Left ventricle myocardium inferior (tissue), 1 donor: ENCODE measurements around the gene THOC3. TPM values are rescaled to one million over a fixed set of nuclear protein-coding genes. Genes with fewer than 3 reads are reported as not detected.
"Not testable (repeated sequence)": the region's sequence is repeated elsewhere in the genome, so short reads cannot be mapped to it uniquely, and the experiment has no call there.

ENCODE experiments used
- DNase-seq: peaks from one replicate; pipeline ENCODE4 v3.0.0-alpha.2; 2020
- H3K27ac ChIP-seq: fragments of 200-600 bp; replicated peaks from 2 replicates; pipeline ENCODE4 v1.8.0; 2021
- H3K27me3 ChIP-seq: fragments of 200-600 bp; 2 replicates; pipeline ENCODE4 v1.8.0; 2021; ENCODE audit warnings: low read depth
- H3K36me3 ChIP-seq: fragments of 200-600 bp; 2 replicates; pipeline ENCODE4 v1.8.0; 2021
- H3K4me1 ChIP-seq: fragments of 200-600 bp; 2 replicates; pipeline ENCODE4 v1.8.0; 2021
- H3K4me3 ChIP-seq: fragments of 200-600 bp; 2 replicates; pipeline ENCODE4 v1.8.0; 2021; ENCODE audit warnings: mild to moderate bottlenecking, moderate library complexity
- H3K9me3 ChIP-seq: fragments of 200-600 bp; replicated peaks from 2 replicates; pipeline ENCODE4 v1.8.0; 2021
- intact Hi-C: fragments of 100-400 bp; cut with micrococcal nuclease; formaldehyde crosslinking; loops from one replicate; pipeline ENCODE4 v1.11.0; 2022
- total RNA-seq: library from RNA; stranded (reverse); fragmentation: NEBNext Ultra II Directional; extraction: Animal tissue kit (Norgen Biotek cat#: 25700); gene quantifications from one replicate; pipeline ENCODE4 v1.2.1, GENCODE V29; 2021
- donor health status: DM: no; HTN: yes; CAD: no; lungs with severe emphysema.

THOC3 gene
- total RNA-seq, 1 donor from 2014 or later: 9.7 TPM

- H3K27ac ChIP-seq, DNase-seq, H3K4me1 ChIP-seq, H3K4me3 ChIP-seq, intact Hi-C loops, H3K27me3 ChIP-seq, H3K36me3 ChIP-seq, H3K9me3 ChIP-seq: not testable (repeated sequence)
Measured at GRCh38 chr5:175962329-175962728, 5.8 kb downstream of the THOC3 start.

DNA sequence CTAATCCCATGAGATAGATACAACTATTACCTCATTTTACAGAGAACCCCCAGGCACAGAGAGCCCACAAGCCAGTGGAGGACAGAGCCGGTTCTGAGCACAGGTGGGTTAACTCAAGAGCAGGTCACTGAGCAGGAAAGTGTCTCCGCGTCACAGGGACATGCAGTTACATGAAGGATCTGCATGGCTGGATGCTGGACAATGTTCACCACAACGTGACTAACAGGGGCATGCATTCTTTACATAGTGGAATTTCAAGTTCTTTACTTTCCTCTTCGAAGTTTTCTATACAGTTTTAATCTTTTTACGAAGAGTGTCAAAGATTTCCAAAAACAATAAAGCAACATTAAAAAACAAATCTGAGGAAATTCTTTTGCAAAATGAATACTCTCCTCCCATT lies 7.9 kb downstream of the THOC3 start:
- H3K4me3 ChIP-seq, DNase-seq, H3K4me1 ChIP-seq, H3K9me3 ChIP-seq, intact Hi-C loops, H3K27me3 ChIP-seq, H3K36me3 ChIP-seq, H3K27ac ChIP-seq: not testable (repeated sequence)

GRCh38 chr5:175958515-175958914 lies 9.6 kb downstream of the THOC3 start:
- DNase-seq, intact Hi-C loops: not testable (repeated sequence)

DNA sequence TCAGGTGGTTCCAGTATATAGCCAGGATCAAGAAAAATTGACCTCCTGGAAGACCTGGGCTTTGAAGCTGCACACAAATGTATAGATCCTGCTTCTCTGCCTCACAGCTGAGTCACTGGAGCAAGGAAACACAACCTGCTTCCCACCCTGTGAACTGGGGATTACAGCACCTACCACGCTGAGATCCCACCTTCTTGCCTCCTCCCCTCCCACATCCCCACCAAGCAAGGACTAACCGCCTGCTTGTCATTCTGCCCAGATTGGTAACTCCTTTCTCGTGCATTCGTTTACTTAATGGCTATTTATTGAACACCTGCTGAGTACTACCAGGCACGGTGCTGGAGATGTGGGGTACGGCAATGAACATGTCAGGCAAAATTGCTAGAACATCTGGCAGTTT lies 14.0 kb downstream of the THOC3 start:
- H3K4me1 ChIP-seq, H3K27me3 ChIP-seq, H3K4me3 ChIP-seq, DNase-seq, H3K36me3 ChIP-seq, intact Hi-C loops, H3K9me3 ChIP-seq, H3K27ac ChIP-seq: not testable (repeated sequence)

More at GRCh38 chr5:175958515-175958914, 9.6 kb downstream of the THOC3 start:
- not testable (repeated sequence) for H3K27ac ChIP-seq, H3K9me3 ChIP-seq, H3K4me3 ChIP-seq, H3K36me3 ChIP-seq, H3K4me1 ChIP-seq, H3K27me3 ChIP-seq

DNA sequence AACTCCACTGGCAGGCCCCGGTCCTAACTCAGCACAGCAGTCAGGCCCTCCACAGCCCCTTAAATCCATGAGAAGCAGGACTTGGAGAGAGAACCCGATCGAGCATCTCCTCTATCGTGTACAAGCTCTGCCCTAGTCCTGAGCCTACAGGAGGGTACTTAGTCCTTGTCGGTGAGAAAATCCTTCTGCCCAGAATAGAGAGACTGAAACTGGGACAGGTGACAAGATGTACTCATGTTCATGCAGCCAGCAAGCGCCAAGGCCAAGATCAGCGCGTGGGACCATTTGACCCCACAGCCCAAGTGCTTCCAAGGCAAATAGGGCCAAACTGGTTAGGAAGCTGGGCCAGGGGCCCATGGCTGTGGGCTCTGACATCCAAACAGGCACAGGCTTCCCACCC lies 15.3 kb downstream of the THOC3 start:
- H3K9me3 ChIP-seq, H3K4me3 ChIP-seq, H3K27ac ChIP-seq, H3K27me3 ChIP-seq, intact Hi-C loops, H3K4me1 ChIP-seq, H3K36me3 ChIP-seq, DNase-seq: not testable (repeated sequence)

DNA sequence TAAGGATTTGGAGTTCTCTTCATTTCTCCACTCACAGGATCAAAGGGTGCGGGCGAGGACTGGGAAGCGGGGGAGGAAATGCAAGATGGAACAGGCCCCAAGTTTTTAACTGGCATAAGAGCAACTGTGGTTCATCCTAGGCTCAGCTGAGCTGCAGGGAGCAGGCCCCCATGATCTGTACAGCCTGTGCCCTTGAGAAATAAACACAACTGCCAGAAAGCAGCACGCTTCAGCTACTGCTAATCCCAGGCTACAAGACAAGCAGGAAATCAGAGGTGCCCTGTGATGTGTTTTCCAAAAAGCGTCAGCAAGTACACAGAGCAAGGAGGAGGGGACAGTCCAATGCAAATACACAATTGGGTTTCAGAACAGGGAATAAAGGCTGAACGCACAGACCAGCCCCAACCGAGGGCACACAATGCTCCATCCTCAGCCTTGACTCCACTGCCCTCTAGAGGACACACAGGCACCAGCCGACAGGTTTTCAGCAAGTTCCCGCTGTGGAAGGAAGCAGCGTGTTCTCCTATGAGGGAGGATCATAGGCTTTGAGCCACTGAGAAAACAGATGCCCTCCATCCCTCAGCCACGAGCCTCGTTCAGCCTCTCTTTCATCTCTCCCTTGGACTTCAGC lies 16.7 kb downstream of the THOC3 start:
- intact Hi-C loops, H3K4me3 ChIP-seq, H3K36me3 ChIP-seq, DNase-seq, H3K27ac ChIP-seq, H3K4me1 ChIP-seq, H3K9me3 ChIP-seq, H3K27me3 ChIP-seq: not testable (repeated sequence)

GRCh38 chr5:175948329-175949108 lies 19.6 kb downstream of the THOC3 start:
- H3K9me3 ChIP-seq, H3K36me3 ChIP-seq, H3K27ac ChIP-seq, H3K27me3 ChIP-seq, H3K4me3 ChIP-seq, H3K4me1 ChIP-seq, DNase-seq, intact Hi-C loops: not testable (repeated sequence)

GRCh38 chr5:175943253-175943652 lies 24.9 kb downstream of the THOC3 start:
- H3K27ac ChIP-seq, DNase-seq, H3K36me3 ChIP-seq, H3K4me1 ChIP-seq, intact Hi-C loops, H3K27me3 ChIP-seq, H3K9me3 ChIP-seq, H3K4me3 ChIP-seq: not testable (repeated sequence)

GRCh38 chr5:175940632-175941031 lies 27.5 kb downstream of the THOC3 start:
- H3K4me3 ChIP-seq, H3K27me3 ChIP-seq, H3K4me1 ChIP-seq, H3K36me3 ChIP-seq, DNase-seq, H3K9me3 ChIP-seq, H3K27ac ChIP-seq, intact Hi-C loops: not testable (repeated sequence)

DNA sequence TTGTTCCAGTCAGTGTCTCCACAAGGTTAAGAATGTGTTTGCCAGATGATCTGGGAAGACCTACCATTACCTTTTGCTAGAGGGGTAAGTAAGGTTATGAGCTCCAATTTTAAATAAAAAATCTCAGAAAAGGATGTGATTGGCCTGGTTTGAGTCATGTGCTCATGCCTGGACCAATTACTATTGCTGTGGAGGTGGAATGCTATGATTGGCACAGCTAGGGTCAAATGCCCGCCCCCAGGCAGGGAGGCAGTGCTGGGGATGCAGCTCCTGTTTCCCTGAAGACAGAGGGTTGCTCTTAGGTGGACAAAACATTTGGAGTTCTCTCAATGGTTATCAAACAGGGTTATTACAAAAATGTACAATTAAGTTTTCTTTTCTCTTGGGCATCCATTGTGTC lies 29.6 kb downstream of the THOC3 start:
- H3K27ac ChIP-seq, H3K9me3 ChIP-seq, DNase-seq, H3K27me3 ChIP-seq, H3K4me3 ChIP-seq, H3K4me1 ChIP-seq, H3K36me3 ChIP-seq, intact Hi-C loops: not testable (repeated sequence)

- H3K4me1 ChIP-seq, H3K27ac ChIP-seq, H3K4me3 ChIP-seq, H3K9me3 ChIP-seq, H3K27me3 ChIP-seq, DNase-seq, H3K36me3 ChIP-seq, intact Hi-C loops: not testable (repeated sequence)
Measured at GRCh38 chr5:175928752-175929151, 39.4 kb downstream of the THOC3 start.

DNA sequence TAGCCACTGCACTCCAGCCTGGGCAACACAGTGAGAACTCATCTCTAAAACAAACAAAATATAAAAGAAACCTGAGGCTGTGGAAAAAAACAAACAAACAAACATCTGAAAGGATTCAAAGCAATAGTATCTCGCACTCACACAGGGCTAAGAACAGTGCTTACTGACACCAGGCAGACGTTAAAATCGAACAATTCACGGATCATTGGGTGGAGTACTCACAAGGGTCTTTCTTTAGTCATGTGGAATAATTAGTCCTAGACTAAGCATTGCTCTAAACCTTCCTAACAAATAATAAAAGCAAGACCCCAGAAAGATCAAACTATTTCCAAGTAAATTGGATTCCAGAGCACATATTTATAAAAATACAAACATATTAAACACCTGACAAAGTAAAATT lies 43.0 kb downstream of the THOC3 start:
- H3K4me1 ChIP-seq, H3K36me3 ChIP-seq, H3K9me3 ChIP-seq, H3K27ac ChIP-seq, intact Hi-C loops, DNase-seq, H3K27me3 ChIP-seq, H3K4me3 ChIP-seq: not testable (repeated sequence)
